Fibroblast of lung (primary cell): ENCODE measurements around the gene GSPT1. TPM values are rescaled to one million over a fixed set of nuclear protein-coding genes. Genes with fewer than 3 reads are reported as not detected.
"Not testable (repeated sequence)": the region's sequence is repeated elsewhere in the genome, so short reads cannot be mapped to it uniquely, and the experiment has no call there.

Experiments used
- DNase-seq, 2 donors: peaks; one replicate each; pipeline versions ENCODE4 v3.0.0 to v3.0.0-alpha.2; 2010; ENCODE audit warnings: low read depth in 2 of 2
- H2AFZ ChIP-seq: 2 replicates; pipeline ENCODE4 v1.5.1; 2012; ENCODE audit warnings: low read length, control low read depth, inconsistent platforms
- H3K27ac ChIP-seq: 2 replicates; pipeline ENCODE4 v1.5.1; 2011; ENCODE audit warnings: low read length, control low read depth; ENCODE audit not compliant: insufficient read depth
- H3K27me3 ChIP-seq: 2 replicates; pipeline ENCODE4 v1.5.1; 2011; ENCODE audit warnings: mild to moderate bottlenecking, low read length; ENCODE audit not compliant: control insufficient read depth, insufficient read depth
- H3K36me3 ChIP-seq: 2 replicates; pipeline ENCODE4 v1.5.1; 2011; ENCODE audit warnings: low read length; ENCODE audit not compliant: control insufficient read depth, insufficient read depth
- H3K4me1 ChIP-seq: 2 replicates; pipeline ENCODE4 v1.5.1; 2011; ENCODE audit warnings: low read length; ENCODE audit not compliant: control insufficient read depth, insufficient read depth; ENCODE audit errors: extremely low read depth
- H3K4me2 ChIP-seq: 2 replicates; pipeline ENCODE4 v1.5.1; 2011; ENCODE audit warnings: low read length, control low read depth; ENCODE audit not compliant: insufficient read depth; ENCODE audit errors: extremely low read depth
- H3K4me3 ChIP-seq, 4 experiments: fragments of 200-600 bp in 1 of 4; sonication (generic) in 1 of 4; replicated peaks in 1 of 4; 2 replicates each; pipeline ENCODE4 v1.5.1; 2011 to 2016; ENCODE audit warnings: low read length in 4 of 4, low read depth in 3 of 4, mild to moderate bottlenecking in 3 of 4, control low read depth in 2 of 4, inconsistent platforms in 1 of 4, mixed read lengths in 1 of 4; ENCODE audit not compliant: insufficient read depth in 1 of 4; ENCODE audit errors: control extremely low read depth in 1 of 4
- H3K79me2 ChIP-seq: 2 replicates; pipeline ENCODE4 v1.5.1; 2012; ENCODE audit warnings: mild to moderate bottlenecking, low read length, inconsistent platforms; ENCODE audit not compliant: control insufficient read depth, insufficient read depth
- H3K9ac ChIP-seq: 2 replicates; pipeline ENCODE4 v1.5.1; 2011; ENCODE audit warnings: mild to moderate bottlenecking, low read length, control low read depth; ENCODE audit not compliant: insufficient read depth
- H3K9me3 ChIP-seq: 2 replicates; pipeline ENCODE4 v1.5.1; 2012; ENCODE audit warnings: low read depth, low read length; ENCODE audit not compliant: control insufficient read depth, insufficient read depth
- H4K20me1 ChIP-seq: 2 replicates; pipeline ENCODE4 v1.5.1; 2011; ENCODE audit warnings: low read length; ENCODE audit not compliant: control insufficient read depth, insufficient read depth; ENCODE audit errors: extremely low read depth
- EZH2 ChIP-seq: IDR thresholded peaks from 2 replicates; pipeline ENCODE4 v1.5.1; 2012; ENCODE audit warnings: low read length, control low read depth, mild to moderate bottlenecking; ENCODE audit errors: missing control alignments
- polyA plus RNA-seq, 2 donors: library from polyadenylated mRNA; depleted of rRNA in 1 of 2; stranded (reverse) in 1 of 2; unstranded in 1 of 2; fragments of >200 nt; gene quantifications; 2 replicates each; pipeline ENCODE4 v1.2.1, GENCODE V29; 2011 to 2012; ENCODE audit warnings: missing spikeins in 1 of 2
- total RNA-seq: library from RNA; depleted of rRNA; stranded (reverse); fragments of >200 nt; gene quantifications from 2 replicates; pipeline ENCODE4 v1.2.1, GENCODE V29; 2014
- TF ChIP-seq, protein P1 (sequence below), 2 donors: IDR thresholded peaks in 1 of 2; conservative IDR thresholded peaks in 1 of 2; 1 replicate in 1 of 2; 2 replicates in 1 of 2; pipeline ENCODE4 v1.5.1; 2011 to 2012; ENCODE audit warnings: low read length in 2 of 2, control low read depth in 1 of 2, inconsistent platforms in 1 of 2, low read depth in 1 of 2, mild to moderate bottlenecking in 1 of 2

The GSPT1 gene
- total and polyA plus RNA-seq, 2 donors (not counting 1 experiment from before 2014, with no cell fraction given) = 57.3 to 116 TPM

DNA sequence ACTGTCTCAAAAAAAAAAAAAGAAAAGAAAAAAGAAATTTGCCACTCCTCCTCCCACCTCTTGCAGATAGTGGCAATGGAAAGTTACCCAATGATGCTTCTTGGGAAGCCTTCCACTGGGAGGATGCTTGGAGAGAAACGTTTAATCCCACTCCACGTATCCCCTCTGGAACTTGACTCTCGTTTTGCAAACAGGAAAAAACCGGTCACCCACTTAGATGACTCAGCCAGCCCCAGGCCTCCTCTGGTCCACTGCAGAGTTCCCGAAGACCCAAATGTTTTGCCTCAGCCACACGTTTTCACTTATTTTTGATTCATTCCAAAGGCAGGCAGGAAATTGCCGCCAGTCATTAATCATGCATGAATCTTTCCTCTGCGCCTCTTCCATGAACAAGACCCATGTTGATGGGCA lies 40.0 kb upstream of the GSPT1 start:
- peak overlapping the region; percentile 28 for H3K4me2 ChIP-seq
- no peak overlapping the region for H3K4me3 ChIP-seq
- H3K9me3 ChIP-seq = no peaks in the 10 kb centered on the region
- peak overlapping the region; percentile 43 for H2AFZ ChIP-seq
- no peak overlapping the region for H3K9ac ChIP-seq
- H3K36me3 ChIP-seq = no peaks in the 10 kb centered on the region
- DNase-seq = peak; percentile 76 to 95
- peak overlapping the region; percentile 40 for H3K27ac ChIP-seq
- no peaks in the 10 kb centered on the region for H3K79me2 ChIP-seq
- H3K4me1 ChIP-seq = peaks cover 9% of the 10 kb centered on the region
- H4K20me1 ChIP-seq = no peaks in the 10 kb centered on the region
- TF ChIP-seq, protein P1, sequence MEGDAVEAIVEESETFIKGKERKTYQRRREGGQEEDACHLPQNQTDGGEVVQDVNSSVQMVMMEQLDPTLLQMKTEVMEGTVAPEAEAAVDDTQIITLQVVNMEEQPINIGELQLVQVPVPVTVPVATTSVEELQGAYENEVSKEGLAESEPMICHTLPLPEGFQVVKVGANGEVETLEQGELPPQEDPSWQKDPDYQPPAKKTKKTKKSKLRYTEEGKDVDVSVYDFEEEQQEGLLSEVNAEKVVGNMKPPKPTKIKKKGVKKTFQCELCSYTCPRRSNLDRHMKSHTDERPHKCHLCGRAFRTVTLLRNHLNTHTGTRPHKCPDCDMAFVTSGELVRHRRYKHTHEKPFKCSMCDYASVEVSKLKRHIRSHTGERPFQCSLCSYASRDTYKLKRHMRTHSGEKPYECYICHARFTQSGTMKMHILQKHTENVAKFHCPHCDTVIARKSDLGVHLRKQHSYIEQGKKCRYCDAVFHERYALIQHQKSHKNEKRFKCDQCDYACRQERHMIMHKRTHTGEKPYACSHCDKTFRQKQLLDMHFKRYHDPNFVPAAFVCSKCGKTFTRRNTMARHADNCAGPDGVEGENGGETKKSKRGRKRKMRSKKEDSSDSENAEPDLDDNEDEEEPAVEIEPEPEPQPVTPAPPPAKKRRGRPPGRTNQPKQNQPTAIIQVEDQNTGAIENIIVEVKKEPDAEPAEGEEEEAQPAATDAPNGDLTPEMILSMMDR (conservative IDR thresholded peaks at IDR 0.05 in 1 of 2, IDR thresholded peaks at IDR 0.05 in 1 of 2; ENCODE audit: low read depth in 1 of 2, low read length in 2 of 2) = no peak
- TF ChIP-seq EZH2 = no peak
- no peaks in the 10 kb centered on the region for H3K27me3 ChIP-seq

DNA sequence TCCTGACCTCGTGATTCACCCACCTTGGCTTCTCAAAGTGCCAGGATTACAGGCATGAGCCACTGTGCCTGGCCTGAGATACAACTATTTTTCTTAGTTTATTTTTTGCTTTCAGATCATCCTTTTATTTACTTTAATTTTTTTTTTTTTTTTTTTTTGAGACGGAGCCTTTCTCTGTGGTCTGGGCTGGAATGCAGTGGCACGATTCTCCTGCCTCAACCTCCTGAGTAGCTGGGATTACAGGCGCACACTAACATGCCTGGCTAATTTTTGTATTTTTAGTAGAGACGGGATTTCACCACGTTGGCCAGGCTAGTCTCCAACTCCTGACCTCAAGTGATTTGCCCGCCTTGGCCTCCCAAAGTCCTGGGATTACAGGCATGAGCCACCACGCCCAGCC lies 37.8 kb upstream of the GSPT1 start:
- not testable (repeated sequence) for H3K4me3 ChIP-seq, H3K9me3 ChIP-seq, H3K27ac ChIP-seq, H3K27me3 ChIP-seq, H3K9ac ChIP-seq, DNase-seq, H3K4me2 ChIP-seq, H2AFZ ChIP-seq, H3K79me2 ChIP-seq, H4K20me1 ChIP-seq, H3K4me1 ChIP-seq, H3K36me3 ChIP-seq

DNA sequence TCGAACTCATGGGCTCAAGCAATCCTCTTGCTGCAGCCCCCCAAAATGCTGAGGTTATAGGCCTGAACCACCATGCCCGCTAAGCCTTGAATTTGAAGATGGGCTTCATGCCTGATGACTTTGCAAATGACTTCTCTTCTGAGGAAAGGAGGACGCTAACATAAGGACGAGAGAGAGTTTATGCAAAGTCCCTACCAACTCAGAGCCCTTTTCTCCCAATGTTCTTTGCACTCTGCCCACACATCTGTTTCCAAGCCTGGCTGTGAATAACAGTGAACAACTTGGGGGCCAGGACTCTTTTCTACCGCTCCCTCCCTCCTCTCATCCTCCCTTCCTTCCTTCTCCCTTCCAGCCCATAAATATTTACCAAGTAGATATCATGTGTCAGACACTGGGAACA lies 34.6 kb upstream of the GSPT1 start:
- no peaks in the 10 kb centered on the region for H4K20me1 ChIP-seq
- H3K9ac ChIP-seq = no peak overlapping the region
- H3K27me3 ChIP-seq = no peaks in the 10 kb centered on the region
- peak overlapping the region; percentile 59 for H3K4me2 ChIP-seq
- H3K27ac ChIP-seq = no peak overlapping the region
- H3K4me1 ChIP-seq = peaks cover 4% of the 10 kb centered on the region
- no peaks in the 10 kb centered on the region for H3K79me2 ChIP-seq
- no peak overlapping the region for H3K4me3 ChIP-seq
- DNase-seq = peak in 1 of 2 donors; percentile 24
- H3K36me3 ChIP-seq = no peaks in the 10 kb centered on the region
- TF ChIP-seq, protein P1 (conservative IDR thresholded peaks at IDR 0.05 in 1 of 2, IDR thresholded peaks at IDR 0.05 in 1 of 2; ENCODE audit: low read depth in 1 of 2, low read length in 2 of 2) = no peak
- H2AFZ ChIP-seq = peak overlapping the region; percentile 31
- no peaks in the 10 kb centered on the region for H3K9me3 ChIP-seq
